GM18502 (cell line): ENCODE measurements around the gene TAAR9.

Experiments used
- ATAC-seq: cut with Tn5 transposase; IDR thresholded peaks from one replicate; pipeline ENCODE4 v1.9.1; 2021; ENCODE audit warnings: mild to moderate bottlenecking; ENCODE audit not compliant: unreplicated experiment, poor library complexity

The TAAR9 gene, protein sequence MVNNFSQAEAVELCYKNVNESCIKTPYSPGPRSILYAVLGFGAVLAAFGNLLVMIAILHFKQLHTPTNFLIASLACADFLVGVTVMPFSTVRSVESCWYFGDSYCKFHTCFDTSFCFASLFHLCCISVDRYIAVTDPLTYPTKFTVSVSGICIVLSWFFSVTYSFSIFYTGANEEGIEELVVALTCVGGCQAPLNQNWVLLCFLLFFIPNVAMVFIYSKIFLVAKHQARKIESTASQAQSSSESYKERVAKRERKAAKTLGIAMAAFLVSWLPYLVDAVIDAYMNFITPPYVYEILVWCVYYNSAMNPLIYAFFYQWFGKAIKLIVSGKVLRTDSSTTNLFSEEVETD

DNA sequence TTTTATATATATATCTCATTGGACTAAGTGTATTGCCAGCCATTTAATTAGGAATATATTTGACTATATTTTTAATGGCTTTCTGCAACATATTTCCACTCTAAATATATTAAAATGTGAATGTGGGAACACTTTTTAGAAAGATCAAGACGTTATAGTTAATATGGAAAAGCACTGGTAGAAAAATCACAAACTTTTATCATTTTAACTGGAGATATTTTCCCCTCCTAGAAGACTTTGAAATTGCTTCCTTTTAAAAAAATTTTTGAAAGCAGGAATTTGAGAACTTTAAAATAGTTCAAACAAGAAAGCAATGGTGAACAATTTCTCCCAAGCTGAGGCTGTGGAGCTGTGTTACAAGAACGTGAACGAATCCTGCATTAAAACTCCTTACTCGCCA lies at the start of gene TAAR9:
TAAR9 (plus strand) TSS at position 301 of the 400 bp plus-strand sequence; CDS start at position 314, 13 bp downstream.
- ATAC-seq, result no peak

DNA sequence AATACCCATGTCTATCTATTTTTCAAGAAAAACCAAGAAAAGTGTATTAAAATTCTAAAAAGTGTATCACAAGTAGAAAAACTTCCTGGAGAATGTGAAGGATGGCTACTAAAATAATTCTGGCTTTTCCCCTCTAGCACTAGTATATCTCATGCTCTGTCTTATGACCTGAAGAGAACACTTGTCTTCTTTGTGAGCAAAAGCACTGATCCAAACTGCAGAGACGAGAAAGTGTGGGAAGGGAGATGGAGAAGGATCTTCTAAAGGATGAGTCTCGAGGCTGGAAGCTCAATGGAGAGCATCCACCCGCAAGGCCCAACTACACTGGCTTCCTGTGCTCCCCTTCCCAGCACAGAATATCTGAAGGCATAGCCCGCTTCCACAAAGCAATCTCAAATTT lies 48.7 kb upstream of the TAAR9 start:
- no peak for ATAC-seq

DNA sequence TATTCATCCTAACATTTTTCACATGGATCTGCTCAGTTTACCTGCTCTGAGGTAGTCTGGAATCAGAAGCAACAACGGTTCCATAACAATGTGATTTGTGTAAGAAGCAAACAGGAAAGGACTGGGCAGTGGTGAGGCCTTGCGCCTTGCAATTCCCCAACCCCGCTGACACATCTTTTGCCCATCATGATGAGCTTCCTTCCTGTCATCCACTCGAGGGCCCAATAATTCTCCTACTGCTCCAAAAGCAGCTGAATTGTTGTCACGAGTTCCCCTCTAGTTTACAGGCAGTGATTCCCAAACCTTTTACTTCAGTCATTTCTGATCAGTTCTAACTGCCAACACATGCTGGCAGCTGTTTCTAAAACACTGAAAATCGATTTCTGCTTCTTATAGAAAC lies 48.1 kb upstream of the TAAR9 start:
- peak; percentile 41 for ATAC-seq

DNA sequence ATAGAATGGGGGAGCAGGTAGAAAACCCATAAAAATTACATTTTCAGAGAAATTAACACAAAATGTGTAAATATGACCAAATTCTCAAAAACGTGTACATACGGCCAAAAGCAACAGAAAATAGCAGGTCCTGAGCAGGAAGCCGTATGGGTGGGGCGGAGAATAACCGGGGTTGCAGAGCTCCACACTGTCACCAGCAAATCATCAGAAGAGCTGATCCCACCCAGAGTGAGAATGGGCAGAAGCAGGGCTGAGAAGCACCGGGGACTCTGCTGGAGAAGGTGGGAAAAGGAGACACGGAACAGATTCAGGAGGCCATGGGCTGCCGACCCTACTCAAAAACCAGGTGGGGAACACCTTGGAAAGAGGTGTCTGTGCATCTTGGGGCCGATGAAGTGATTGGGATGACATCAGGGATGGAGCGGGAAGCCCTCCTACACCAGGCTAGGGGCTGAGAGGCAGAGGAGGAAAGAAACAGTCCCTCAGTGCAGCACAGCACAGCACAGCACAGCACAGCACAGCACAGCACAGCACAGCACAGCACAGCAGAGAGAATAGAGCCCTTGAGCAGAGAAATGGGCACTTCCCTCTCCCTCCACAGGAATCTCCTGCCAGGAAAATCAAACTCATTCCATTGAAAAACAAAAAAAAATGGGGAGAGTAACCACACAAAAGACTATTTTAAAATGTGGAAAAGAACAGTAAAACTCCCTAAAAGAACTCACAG lies 47.4 kb upstream of the TAAR9 start:
- peak; percentile 62 for ATAC-seq

DNA sequence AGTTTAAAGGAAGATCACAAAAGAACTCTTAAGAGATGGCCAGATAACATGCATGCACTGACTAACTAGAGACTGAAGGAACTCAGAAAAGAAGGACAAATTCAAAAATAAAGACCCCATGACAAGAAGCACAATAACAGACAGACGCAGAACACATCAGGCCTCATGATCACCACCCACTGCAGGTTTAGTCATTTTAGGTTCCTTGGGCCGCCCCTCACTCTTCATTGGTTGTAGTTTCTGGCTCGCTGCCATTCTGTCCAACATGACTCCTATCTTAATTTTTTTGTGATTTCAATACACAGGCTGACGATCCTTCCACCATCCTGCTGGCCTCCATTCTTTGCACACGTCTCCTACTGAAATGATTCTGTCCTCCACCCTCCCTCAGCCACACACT lies 46.8 kb upstream of the TAAR9 start:
- ATAC-seq, result no peak

DNA sequence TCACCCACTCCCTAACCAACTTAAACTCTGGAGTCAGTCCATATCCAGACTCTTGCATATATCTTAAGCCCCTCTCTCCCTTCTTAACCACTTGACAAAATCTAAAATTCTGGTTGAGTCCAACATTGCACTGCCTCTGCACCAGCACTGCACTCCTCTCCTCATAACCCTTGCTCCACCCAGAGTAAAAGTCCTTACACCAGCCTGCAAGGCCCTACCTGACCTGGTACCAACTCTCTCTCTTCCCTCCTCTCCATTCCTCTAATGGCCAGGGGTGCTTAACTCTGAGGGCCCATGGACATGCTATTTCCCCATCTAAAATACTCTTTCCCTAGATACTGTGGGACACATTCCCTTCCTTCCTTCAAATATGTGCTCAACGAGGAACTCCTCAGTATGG lies 46.2 kb upstream of the TAAR9 start:
- ATAC-seq, result no peak

DNA sequence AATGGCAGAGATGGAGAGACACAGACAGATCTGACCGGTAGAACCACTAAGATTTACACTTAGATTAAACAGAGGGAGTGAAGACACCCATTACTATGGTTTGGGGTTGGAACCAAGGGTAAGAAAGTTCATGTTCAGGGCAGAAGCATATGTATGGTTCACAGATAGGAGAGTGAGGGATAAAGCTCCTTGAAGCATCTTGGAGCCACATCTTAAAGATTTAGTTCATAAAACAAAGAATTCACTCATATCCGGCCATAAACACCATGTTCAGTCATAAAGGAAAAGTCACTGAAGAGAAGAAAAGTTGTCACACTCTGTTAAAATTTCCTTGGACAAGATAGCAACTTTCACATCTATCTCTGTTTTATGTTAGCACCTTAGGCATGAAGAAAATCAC lies 43.1 kb upstream of the TAAR9 start:
- ATAC-seq, result peak; percentile 36

DNA sequence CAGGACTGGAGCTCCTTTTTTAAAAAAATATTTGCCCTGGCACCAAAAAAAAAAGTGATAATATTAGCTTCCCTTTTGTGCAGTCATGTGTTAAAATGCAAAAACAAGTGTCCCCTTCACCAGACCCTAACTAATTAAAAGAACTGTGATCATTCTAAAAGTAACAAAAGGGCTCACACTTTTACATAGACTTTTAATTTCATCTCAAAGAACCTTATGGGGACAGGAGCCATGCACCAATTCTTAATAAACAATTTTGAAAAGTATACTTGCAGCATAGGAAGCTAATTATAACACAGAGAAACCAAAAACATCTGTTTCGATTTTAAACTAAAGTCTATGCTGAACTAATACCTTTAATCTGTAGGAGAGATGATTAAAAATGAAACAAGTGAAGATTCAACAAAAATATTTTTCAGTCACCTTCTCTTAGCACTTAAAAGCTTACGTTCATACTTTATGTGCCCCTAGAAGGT lies 42.4 kb upstream of the TAAR9 start:
- ATAC-seq, result peak; percentile 43

DNA sequence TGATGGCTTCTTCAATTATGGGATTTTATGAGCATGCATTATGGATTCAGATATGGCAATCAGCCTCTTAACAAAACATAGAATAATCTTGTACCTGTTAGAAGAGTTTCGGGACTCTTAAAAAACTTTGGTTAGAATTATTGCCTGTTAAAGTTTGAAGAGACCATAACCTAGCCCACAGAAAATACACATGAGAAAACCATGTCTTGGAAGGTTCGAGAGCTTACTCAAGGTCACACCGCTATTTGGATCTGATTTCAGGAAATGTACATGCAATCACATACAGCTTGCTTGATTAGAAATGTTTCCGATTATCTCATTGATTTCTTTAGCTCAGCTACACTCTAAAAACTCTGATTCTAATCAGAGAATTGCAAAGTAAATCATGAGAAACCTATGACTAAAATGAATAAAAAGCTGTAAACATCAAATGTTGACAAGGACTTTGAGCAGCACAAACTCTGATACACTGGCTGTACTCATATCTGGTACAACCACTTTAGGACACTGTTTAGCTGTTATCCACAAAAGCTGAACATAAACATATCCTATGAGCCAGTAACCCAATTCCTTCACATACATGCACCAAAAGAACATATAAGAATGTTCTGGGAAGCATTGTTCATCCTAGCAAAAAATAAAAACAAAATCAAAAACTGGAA lies 41.4 kb upstream of the TAAR9 start:
- no peak for ATAC-seq

DNA sequence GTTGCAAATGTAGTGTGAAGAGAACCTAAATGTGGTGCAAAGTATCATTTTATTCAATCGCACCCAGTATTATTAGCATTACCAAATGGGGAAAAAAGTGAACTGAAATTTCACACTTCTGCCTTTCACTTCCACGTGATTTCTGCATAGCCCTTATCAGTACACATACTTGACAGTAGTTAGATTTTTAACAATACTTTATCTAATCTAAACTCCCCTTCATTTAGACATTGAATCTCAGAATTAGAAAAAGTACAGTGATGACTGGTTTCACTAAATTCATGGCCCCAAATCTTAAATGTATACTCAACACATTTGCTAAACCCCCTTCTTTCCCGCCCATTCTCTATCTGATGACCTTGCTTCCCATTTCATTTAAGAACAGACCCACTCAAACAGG lies 39.4 kb upstream of the TAAR9 start:
- ATAC-seq, result peak; percentile 57

DNA sequence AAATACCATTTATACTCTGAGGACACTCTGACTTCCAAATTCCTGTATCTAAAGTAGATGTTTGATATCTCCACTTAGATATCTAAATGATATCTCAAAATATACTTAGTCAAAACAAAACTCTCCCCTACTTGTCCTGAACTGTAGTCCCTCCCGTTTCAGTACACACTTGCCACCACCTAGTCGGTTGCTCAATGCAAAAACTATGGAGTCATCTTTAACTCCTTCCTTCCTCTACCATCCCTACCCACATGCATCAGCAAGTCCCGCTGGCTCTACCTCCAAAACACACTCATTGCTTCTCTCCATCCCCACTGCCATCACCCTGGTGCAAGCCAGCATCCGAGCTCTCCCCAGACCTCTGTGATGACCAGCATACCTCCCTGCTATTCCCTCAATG lies 38.3 kb upstream of the TAAR9 start:
- no peak for ATAC-seq

DNA sequence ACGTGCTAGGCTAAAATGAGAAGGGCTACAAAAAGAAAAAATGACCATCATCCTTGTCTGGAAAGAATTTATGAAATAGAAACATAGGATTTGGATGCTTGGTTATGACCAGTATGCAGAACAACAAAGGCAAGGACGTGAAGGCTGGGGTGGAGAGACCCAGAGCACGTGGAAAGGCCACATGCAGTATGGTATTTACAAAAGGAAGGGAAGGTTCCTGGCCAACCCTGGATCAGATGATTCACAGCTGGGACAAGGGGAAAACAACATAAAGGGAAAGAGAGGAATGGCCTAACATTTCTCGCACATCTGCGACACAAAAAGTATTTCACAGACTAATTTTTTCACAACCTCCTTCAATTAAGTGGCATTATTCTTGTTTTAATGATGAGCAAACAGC lies 33.3 kb upstream of the TAAR9 start:
- ATAC-seq, result no peak

DNA sequence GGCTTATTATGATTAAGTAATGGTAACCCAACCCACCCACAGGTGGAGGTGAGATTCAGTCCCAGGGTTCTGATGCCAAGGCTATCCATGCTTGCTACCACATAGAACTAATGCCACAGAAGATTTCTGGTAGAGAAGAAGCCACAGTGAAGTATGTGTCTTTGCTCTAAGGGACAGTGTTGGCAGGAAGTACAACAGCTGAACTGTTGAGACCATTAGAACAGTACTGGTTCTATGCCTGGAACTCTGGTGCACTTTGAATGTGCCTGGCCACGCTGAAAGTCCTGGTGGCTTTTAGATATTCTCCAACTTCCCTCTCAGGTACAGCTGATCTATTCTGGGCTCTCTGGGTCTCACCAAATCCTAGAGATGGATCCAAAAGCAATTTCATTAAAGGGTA lies 32.9 kb upstream of the TAAR9 start:
- peak; percentile 56 for ATAC-seq

DNA sequence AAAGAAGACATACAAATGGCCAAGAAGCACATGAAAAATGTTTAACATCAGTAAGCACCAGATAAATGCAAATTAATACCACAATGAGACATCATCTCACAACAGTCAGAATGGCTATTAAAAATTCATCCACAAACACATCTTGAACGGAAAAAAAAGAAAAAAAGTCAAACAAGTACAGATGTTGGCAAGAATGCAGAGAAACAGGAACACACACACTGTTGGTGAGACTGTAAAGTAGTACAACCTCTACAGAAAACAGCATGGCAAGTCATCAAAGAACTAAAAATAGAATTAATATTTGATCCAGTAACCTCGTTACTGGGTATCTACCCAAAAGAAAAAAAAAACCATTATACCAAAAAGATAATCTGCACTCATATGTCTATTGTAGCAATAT lies 31.6 kb upstream of the TAAR9 start:
- ATAC-seq, result no peak

DNA sequence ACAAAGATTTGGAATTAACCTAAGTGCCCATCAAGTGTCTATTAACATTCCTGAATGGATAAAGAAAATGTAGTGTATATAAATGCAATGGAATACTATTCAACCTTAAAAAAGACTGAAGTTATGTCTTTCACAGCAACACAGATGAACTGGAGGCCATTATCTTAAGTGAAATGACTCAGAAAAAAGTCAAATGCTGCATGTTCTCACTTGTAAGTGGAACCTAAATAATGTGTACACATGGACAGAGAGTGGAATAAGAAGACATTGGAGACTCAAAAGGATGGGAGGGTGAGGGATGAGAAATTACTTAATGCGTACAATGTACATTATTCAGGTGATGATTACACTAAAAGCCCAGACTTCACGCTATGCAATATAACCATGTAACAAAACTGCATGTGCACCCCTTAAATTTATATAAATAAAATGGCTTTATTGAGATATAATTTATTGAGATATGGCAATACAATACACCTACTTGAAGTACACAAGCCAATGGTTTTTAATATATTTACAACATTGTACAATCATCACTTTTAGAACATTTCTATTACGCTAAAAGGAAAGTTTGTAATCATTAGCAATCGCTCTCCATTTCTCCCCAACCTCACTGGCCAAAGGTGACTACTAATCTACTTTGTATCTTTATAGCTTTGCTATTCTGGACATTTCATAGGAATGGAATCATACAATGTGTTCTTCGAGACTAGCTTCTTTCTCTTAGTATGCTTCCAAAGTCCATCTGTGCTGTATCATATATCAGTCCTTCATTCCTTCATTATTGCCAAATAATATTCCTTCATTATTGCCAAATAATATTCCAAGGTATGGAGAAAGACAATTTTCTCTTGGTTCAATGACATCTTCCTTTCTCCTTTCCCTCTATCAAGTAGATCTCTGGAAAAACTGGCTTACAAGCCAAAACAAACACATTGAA lies 30.9 kb upstream of the TAAR9 start:
- ATAC-seq, result no peak

DNA sequence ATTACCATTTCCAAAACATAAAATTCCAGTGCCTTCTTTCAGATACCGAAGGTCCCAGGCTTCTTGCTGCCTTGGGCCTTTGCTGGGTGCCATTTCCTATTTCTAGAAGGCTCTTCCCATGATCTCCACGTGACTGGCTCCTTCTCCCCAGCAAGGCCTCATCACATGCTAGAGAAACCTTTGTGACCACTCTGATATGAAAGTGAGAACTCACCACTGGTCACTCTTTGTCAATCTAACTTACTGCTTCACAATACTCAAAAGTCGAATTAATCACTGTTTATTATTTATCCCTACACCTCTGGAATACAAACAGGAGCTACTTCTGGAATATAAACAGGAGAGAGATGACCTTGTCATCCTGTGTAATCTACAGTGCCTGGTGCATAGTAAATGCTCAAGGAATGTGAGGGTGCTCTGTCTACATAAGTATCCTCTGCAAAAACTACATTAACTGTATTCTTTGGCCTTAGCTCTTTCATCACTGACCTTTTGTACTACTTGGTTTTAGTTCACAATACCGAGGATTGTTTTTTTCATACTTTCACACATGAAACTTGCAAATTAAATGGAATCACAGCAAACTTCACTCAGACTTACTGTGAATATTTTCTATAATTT lies 26.8 kb upstream of the TAAR9 start:
- no peak for ATAC-seq

DNA sequence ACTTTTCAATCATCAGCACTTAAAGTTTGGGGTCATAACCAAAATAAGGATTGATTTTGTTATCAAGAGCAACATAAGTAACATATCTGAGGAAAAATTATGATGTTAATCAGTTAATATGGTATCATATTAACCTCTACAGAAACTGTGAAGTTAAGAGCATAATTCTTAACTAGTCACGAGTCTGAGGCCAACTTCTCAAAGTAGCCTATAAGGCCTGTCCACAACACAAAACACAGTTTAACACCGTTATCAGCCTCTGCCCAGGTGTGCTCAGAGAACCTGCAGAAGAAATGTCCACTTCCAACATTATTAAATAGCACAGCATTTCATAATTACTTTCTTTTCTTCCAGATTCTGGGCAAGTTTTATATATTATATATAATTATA lies 26.3 kb upstream of the TAAR9 start:
- ATAC-seq, result no peak

DNA sequence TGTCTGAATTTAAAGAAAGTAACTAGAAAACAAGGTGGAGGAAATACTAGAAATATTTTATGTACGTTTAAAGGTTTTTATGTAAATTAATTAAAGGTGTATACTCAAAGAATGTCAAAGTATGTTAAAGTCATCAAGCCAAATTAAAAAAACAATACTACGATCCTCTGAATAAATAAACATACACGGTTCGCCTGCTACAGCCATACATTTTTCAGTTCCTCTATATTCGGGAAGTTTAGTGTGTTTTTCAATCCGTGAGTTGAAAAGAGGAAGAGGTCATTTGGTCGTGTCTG lies 25.8 kb upstream of the TAAR9 start:
- ATAC-seq, result no peak

DNA sequence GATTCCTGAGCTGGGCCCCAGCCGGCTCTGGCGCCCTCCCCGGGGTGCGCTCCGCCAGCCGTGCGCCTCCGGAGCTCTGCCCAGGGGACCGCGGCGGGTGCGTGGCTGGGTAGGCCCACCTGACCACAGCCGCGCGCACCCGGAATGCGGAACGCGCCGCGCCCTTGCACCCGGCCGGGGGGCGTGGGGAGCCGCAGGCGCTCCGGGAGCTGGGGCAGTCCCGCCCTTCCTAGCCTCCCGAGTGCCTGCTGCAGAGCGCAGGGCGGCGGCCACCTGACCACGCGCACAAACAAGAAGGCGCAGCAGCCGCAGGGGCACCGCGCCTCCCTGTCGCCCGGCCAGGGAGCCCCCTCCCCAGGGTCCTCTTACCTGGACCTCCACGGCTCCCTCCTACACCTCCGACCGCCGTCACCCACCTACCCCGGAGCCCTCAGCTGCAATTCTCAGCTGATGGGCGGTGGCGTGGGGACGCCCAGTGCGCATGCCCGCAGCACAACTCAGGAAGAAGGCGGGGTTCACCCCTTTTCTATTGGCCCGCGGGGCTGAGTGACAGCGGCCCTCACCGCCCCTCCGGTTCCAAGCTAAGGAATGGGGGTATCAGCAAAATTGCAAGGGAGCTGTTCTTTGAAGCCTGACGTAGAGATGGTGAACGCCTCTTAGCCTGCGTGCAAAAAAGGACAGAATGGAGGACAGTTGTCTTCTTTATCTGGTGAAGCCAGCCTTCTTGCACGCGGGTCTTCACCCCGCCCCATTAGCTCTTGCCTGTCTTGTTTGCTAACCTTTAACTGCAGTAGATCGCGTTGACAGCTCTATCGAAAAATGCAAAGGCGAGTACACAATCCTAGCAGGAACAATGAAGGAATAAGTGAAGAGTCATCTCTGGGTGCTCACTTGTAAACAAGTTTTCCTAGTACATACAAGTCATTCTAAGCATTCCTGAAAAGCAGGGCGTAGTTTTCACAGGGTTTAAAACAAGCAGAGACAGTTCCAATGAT lies 25.1 kb upstream of the TAAR9 start, which contains the start of gene STX7:
STX7 (minus strand) TSS at position 479 of the 995 bp plus-strand sequence. CDS start 9,586 bp downstream, outside the sequence.
- peak; percentile 91 for ATAC-seq
